Neural cell (in vitro differentiated cells): ENCODE measurements around the gene SMO. TPM values are rescaled to one million over a fixed set of nuclear protein-coding genes. Genes with fewer than 3 reads are reported as not detected.
"Not testable (repeated sequence)": the region's sequence is repeated elsewhere in the genome, so short reads cannot be mapped to it uniquely, and the experiment has no call there.

ENCODE experiments used
- H2AFZ ChIP-seq: fragments of 200-600, 300-800 bp; sonication (generic), shearing (Covaris generic); 2 replicates; pipeline ENCODE4 v1.6.0; 2014; ENCODE audit warnings: low read depth, mild to moderate bottlenecking, antibody characterized with exemption, low read length, moderate library complexity
- H3F3A ChIP-seq: fragments of 200-600 bp; shearing (Covaris generic); 2 replicates; pipeline ENCODE4 v1.6.1; 2016; ENCODE audit warnings: mild to moderate bottlenecking, moderate library complexity, mixed read lengths, antibody characterized with exemption, low read length; ENCODE audit not compliant: insufficient read depth, poor library complexity, severe bottlenecking
- H3K27ac ChIP-seq: fragments of 200-600, 300-800 bp; sonication (generic), shearing (Covaris generic); 2 replicates; pipeline ENCODE4 v1.5.1; 2014; ENCODE audit warnings: mild to moderate bottlenecking, low read length, moderate library complexity
- H3K27me3 ChIP-seq: fragments of 300-800, 200-600 bp; sonication (generic), shearing (Covaris generic); 2 replicates; pipeline ENCODE4 v1.6.0; 2014; ENCODE audit warnings: mild to moderate bottlenecking, low read depth, low read length, moderate library complexity; ENCODE audit not compliant: insufficient read depth
- H3K36me3 ChIP-seq: fragments of 300-800, 200-600 bp; sonication (generic), shearing (Covaris generic); 2 replicates; pipeline ENCODE4 v1.5.1; 2014; ENCODE audit warnings: mild to moderate bottlenecking, antibody characterized with exemption, low read length, moderate library complexity; ENCODE audit not compliant: insufficient read depth
- H3K4me2 ChIP-seq: fragments of 300-800, 200-600 bp; sonication (generic), shearing (Covaris generic); 2 replicates; pipeline ENCODE4 v1.6.0; 2014; ENCODE audit warnings: mild to moderate bottlenecking, low read length
- H3K4me3 ChIP-seq: fragments of 300-800, 200-600 bp; sonication (generic), shearing (Covaris generic); 2 replicates; pipeline ENCODE4 v1.5.1; 2014; ENCODE audit warnings: mild to moderate bottlenecking, low read length, moderate library complexity
- H3K79me2 ChIP-seq: fragments of 200-600 bp; shearing (Covaris generic); replicated peaks from 2 replicates; pipeline ENCODE4 v1.6.0; 2014; ENCODE audit warnings: mild to moderate bottlenecking, low read length, moderate library complexity; ENCODE audit not compliant: insufficient read depth
- H3K9ac ChIP-seq: fragments of 300-800, 200-600 bp; sonication (generic), shearing (Covaris generic); 2 replicates; pipeline ENCODE4 v1.6.1; 2016; ENCODE audit warnings: mild to moderate bottlenecking, low read length, mixed read lengths
- H3K9me2 ChIP-seq: fragments of 200-600 bp; shearing (Covaris generic); 2 replicates; pipeline ENCODE4 v1.6.1; 2016; ENCODE audit warnings: mild to moderate bottlenecking, low read length, mixed read lengths; ENCODE audit not compliant: insufficient read depth
- H3K9me3 ChIP-seq: fragments of 200-600, 300-800 bp; sonication (generic), shearing (Covaris generic); 2 replicates; pipeline ENCODE4 v1.6.1; 2016; ENCODE audit warnings: mild to moderate bottlenecking, mixed run types, low read length, moderate library complexity, mixed read lengths
- H4K20me1 ChIP-seq: fragments of 200-600 bp; shearing (Covaris generic); 2 replicates; pipeline ENCODE4 v1.6.1; 2016; ENCODE audit warnings: mild to moderate bottlenecking, mixed run types; ENCODE audit not compliant: insufficient read depth
- EP300 ChIP-seq: fragments of 450-650 bp; conservative IDR thresholded peaks from 2 replicates; pipeline ENCODE4 v1.6.1; 2014; ENCODE audit warnings: antibody characterized with exemption, mild to moderate bottlenecking, moderate library complexity; ENCODE audit not compliant: poor library complexity, severe bottlenecking
- EZH2 ChIP-seq: fragments of 200-600, 300-800 bp; shearing (Covaris generic), sonication (generic); IDR thresholded peaks from 2 replicates; pipeline ENCODE4 v1.6.1; 2014; ENCODE audit warnings: antibody characterized with exemption, low read length, borderline replicate concordance, mild to moderate bottlenecking; ENCODE audit not compliant: insufficient read depth, poor library complexity, severe bottlenecking
- MXI1 ChIP-seq: fragments of 450-650 bp; conservative IDR thresholded peaks from 2 replicates; pipeline ENCODE4 v1.6.1; 2014; ENCODE audit warnings: antibody characterized with exemption, mild to moderate bottlenecking; ENCODE audit not compliant: poor library complexity, severe bottlenecking
- POLR2AphosphoS5 ChIP-seq: IDR thresholded peaks from 2 replicates; pipeline ENCODE4 v1.6.1; 2012
- RAD21 ChIP-seq: fragments of 450-650 bp; conservative IDR thresholded peaks from 2 replicates; pipeline ENCODE4 v1.6.1; 2014; ENCODE audit warnings: antibody characterized with exemption, mild to moderate bottlenecking, moderate library complexity
- SMC3 ChIP-seq: fragments of 450-650 bp; conservative IDR thresholded peaks from 2 replicates; pipeline ENCODE4 v1.6.1; 2014; ENCODE audit warnings: antibody characterized with exemption, mild to moderate bottlenecking, moderate library complexity; ENCODE audit not compliant: poor library complexity
- TAF1 ChIP-seq: IDR thresholded peaks from 2 replicates; pipeline ENCODE4 v1.6.1; 2012; ENCODE audit warnings: low read depth
- polyA plus RNA-seq: library from polyadenylated mRNA; depleted of rRNA; stranded (reverse); fragments of >200 nt; gene quantifications from 2 replicates; pipeline ENCODE4 v1.2.3, GENCODE V29; 2014
- TF ChIP-seq, protein P1 (sequence below): IDR thresholded peaks from 2 replicates; pipeline ENCODE4 v1.6.1; 2012; ENCODE audit warnings: borderline replicate concordance
- TF ChIP-seq, protein P2 (sequence below): fragments of 450-650 bp; IDR thresholded peaks from 2 replicates; pipeline ENCODE4 v1.5.1; 2014; ENCODE audit warnings: antibody characterized with exemption, mild to moderate bottlenecking, moderate library complexity; ENCODE audit not compliant: poor library complexity, severe bottlenecking

The SMO gene
- polyA plus RNA-seq, 1 donor from 2014 or later, result 8.8 TPM

DNA sequence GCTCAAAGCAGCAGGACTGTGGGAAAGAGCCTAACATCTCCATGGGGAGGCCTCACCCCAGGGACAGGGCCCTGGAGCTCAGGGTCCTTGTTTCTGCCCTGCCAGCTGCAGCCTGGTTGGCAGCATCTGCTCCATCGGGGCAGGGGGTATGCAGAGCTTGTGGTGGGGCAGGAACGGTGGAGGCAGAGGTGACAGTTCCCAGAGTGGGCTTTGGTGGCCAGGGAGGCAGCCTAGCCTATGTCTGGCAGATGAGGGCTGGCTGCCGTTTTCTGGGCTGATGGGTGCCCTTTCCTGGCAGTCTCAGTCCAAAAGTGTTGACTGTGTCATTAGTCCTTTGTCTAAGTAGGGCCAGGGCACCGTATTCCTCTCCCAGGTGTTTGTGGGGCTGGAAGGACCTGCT lies 24.2 kb downstream of the SMO start:
- no peaks in the 10 kb centered on the region for H3K36me3 ChIP-seq
- no peak overlapping the region for H3K4me3 ChIP-seq
- no peaks in the 10 kb centered on the region for H3K79me2 ChIP-seq
- no peak overlapping the region for H3K9ac ChIP-seq
- H3F3A ChIP-seq, result no peaks in the 10 kb centered on the region
- H4K20me1 ChIP-seq, result no peaks in the 10 kb centered on the region
- H3K27me3 ChIP-seq, result no peaks in the 10 kb centered on the region
- no peaks in the 10 kb centered on the region for H3K9me3 ChIP-seq
- no peak overlapping the region for H3K27ac ChIP-seq
- H2AFZ ChIP-seq, result no peak overlapping the region
- H3K4me2 ChIP-seq, result no peak overlapping the region
- TF ChIP-seq EZH2 (no peak), MXI1 (no peak), TAF1 (no peak), EP300 (no peak), RAD21 (no peak), SMC3 (no peak), POLR2AphosphoS5 (no peak)
- TF ChIP-seq, protein P1, sequence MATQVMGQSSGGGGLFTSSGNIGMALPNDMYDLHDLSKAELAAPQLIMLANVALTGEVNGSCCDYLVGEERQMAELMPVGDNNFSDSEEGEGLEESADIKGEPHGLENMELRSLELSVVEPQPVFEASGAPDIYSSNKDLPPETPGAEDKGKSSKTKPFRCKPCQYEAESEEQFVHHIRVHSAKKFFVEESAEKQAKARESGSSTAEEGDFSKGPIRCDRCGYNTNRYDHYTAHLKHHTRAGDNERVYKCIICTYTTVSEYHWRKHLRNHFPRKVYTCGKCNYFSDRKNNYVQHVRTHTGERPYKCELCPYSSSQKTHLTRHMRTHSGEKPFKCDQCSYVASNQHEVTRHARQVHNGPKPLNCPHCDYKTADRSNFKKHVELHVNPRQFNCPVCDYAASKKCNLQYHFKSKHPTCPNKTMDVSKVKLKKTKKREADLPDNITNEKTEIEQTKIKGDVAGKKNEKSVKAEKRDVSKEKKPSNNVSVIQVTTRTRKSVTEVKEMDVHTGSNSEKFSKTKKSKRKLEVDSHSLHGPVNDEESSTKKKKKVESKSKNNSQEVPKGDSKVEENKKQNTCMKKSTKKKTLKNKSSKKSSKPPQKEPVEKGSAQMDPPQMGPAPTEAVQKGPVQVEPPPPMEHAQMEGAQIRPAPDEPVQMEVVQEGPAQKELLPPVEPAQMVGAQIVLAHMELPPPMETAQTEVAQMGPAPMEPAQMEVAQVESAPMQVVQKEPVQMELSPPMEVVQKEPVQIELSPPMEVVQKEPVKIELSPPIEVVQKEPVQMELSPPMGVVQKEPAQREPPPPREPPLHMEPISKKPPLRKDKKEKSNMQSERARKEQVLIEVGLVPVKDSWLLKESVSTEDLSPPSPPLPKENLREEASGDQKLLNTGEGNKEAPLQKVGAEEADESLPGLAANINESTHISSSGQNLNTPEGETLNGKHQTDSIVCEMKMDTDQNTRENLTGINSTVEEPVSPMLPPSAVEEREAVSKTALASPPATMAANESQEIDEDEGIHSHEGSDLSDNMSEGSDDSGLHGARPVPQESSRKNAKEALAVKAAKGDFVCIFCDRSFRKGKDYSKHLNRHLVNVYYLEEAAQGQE, result no peak
- TF ChIP-seq, protein P2, sequence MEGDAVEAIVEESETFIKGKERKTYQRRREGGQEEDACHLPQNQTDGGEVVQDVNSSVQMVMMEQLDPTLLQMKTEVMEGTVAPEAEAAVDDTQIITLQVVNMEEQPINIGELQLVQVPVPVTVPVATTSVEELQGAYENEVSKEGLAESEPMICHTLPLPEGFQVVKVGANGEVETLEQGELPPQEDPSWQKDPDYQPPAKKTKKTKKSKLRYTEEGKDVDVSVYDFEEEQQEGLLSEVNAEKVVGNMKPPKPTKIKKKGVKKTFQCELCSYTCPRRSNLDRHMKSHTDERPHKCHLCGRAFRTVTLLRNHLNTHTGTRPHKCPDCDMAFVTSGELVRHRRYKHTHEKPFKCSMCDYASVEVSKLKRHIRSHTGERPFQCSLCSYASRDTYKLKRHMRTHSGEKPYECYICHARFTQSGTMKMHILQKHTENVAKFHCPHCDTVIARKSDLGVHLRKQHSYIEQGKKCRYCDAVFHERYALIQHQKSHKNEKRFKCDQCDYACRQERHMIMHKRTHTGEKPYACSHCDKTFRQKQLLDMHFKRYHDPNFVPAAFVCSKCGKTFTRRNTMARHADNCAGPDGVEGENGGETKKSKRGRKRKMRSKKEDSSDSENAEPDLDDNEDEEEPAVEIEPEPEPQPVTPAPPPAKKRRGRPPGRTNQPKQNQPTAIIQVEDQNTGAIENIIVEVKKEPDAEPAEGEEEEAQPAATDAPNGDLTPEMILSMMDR, result no peak
- no peaks in the 10 kb centered on the region for H3K9me2 ChIP-seq

DNA sequence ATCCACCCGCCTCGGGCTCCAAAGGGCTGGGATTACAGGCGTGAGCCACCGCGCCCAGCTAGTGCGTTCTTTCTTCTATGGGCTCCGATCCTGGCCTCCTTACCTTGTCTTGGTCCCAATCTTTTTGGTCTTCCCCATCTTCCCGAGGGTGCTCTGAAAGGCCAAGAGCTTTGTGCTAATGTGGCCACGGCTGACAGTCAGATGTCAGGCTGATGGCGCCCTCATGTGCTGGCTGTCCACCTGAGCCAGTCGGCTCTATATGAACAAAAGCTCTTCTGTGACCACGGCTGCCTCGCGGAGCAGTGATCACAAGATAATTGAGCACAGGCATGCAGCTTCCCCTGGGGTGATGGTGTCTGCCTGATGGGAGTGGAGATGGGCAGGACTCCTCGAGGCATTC lies 25.4 kb downstream of the SMO start:
- Histone ChIP-seq H3K9ac (no peak overlapping the region), H3K27ac (no peak overlapping the region), H3K4me3 (no peak overlapping the region), H3K4me2 (no peak overlapping the region), H3K9me2 (no peaks in the 10 kb centered on the region), H2AFZ (no peak overlapping the region), H3K9me3 (no peaks in the 10 kb centered on the region), H3F3A (no peaks in the 10 kb centered on the region), H4K20me1 (no peaks in the 10 kb centered on the region), H3K36me3 (no peaks in the 10 kb centered on the region), H3K27me3 (no peaks in the 10 kb centered on the region), H3K79me2 (no peaks in the 10 kb centered on the region)
- TF ChIP-seq RAD21, result no peak
- TF ChIP-seq, protein P2, result peak; percentile 29
- TF ChIP-seq EZH2, result no peak
- TF ChIP-seq EP300, result no peak

DNA sequence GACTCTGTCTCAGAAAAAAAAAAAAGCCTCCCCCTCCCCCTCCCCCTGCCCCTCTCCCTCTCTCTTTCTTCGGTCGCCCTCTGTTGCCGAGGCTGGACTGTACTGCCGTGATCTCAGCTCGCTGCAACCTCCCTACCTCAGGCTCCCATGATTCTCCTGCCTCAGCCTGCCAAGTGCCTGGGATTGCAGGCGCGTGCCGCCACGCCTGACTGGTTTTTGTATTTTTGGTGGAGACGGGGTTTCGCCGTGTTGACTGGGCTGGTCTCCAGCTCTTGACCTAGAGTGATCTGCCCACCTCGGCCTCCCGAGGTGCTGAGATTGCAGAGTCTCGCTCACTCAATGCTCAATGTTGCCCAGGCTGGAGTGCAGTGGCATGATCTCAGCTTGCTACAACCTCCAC lies 27.3 kb downstream of the SMO start:
- not testable (repeated sequence) for H3K9me3 ChIP-seq, H3F3A ChIP-seq, H3K27ac ChIP-seq, H3K36me3 ChIP-seq, H3K9me2 ChIP-seq, H3K4me2 ChIP-seq, H3K79me2 ChIP-seq, H3K27me3 ChIP-seq, H3K4me3 ChIP-seq, H4K20me1 ChIP-seq, H3K9ac ChIP-seq, H2AFZ ChIP-seq

DNA sequence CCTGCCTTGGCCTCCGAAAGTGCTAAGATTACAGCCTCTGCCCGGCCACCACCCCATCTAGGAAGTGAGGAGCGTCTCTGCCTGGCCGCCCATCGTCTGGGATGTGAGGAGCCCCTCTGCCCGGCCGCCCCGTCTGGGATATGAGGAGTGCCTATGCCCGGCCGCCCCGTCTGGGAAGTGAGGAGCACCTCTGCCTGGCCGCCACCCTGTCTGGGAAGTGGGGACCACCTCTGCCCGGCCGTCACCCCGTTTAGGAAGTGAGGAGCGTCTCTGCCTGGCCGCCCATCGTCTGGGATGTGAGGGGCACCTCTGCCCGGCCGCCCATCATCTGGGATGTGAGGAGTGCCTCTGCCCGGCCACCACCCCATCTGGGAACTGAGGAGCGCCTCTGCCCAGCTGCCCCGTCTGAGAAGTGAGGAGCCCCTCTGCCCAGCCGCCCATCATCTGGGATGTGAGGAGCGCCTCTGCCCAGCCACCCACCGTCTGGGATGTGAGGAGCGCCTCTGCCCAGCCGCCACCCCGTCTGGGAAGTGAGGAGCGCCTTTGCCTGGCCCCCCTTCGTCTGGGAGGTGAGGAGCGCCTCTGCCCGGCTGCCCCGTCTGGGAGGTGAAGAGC lies 27.8 kb downstream of the SMO start:
- not testable (repeated sequence) for H3K9me3 ChIP-seq, H3K4me2 ChIP-seq, H4K20me1 ChIP-seq, H3K36me3 ChIP-seq, H3F3A ChIP-seq, H2AFZ ChIP-seq, H3K9ac ChIP-seq, H3K9me2 ChIP-seq, H3K4me3 ChIP-seq, H3K79me2 ChIP-seq, H3K27ac ChIP-seq, H3K27me3 ChIP-seq
